MM.1S (cell line): Measurements from ENCODE around the gene LIFR.

Experiments used
- EZH2 ChIP-seq: fragments of 300-600 bp; sonication (generic); optimal IDR thresholded peaks from 2 replicates; pipeline ENCODE3; 2017; ENCODE audit warnings: low read depth, mild to moderate bottlenecking, antibody characterized with exemption, low read length, mixed read lengths
- EZH2phosphoT487 ChIP-seq: fragments of 300-600 bp; sonication (generic); IDR thresholded peaks from 2 replicates; pipeline ENCODE4 v1.6.1; 2018; ENCODE audit warnings: antibody characterized with exemption, low read length
- TF ChIP-seq, protein P1 (sequence below): fragments of 300-600 bp; sonication (generic); IDR thresholded peaks from 2 replicates; pipeline ENCODE4 v1.5.1; 2016; ENCODE audit warnings: antibody characterized with exemption, low read length, mixed read lengths

DNA sequence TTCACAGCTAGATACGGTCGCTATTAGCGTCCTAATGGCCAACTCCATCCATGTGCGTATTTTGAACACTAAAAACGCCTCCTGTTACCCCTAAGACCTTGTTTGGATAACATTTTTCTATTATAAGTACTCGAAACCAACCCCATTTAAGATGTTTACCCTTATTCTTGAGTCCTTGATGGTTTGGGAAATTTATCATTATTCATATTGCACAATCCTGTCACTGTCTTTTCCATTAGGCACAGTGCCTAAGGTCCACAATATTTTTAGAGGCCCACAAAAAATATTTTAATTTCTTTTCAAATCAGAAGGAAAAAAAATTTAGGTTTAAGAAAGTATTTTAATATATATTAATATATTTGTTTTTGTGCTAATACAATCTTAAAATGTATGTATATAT is 1.3 kb upstream of the LIFR start:
- TF ChIP-seq, protein P1, sequence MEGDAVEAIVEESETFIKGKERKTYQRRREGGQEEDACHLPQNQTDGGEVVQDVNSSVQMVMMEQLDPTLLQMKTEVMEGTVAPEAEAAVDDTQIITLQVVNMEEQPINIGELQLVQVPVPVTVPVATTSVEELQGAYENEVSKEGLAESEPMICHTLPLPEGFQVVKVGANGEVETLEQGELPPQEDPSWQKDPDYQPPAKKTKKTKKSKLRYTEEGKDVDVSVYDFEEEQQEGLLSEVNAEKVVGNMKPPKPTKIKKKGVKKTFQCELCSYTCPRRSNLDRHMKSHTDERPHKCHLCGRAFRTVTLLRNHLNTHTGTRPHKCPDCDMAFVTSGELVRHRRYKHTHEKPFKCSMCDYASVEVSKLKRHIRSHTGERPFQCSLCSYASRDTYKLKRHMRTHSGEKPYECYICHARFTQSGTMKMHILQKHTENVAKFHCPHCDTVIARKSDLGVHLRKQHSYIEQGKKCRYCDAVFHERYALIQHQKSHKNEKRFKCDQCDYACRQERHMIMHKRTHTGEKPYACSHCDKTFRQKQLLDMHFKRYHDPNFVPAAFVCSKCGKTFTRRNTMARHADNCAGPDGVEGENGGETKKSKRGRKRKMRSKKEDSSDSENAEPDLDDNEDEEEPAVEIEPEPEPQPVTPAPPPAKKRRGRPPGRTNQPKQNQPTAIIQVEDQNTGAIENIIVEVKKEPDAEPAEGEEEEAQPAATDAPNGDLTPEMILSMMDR = no peak
- TF ChIP-seq EZH2phosphoT487 (no peak), EZH2 (no peak)
